ENCODE measurements around the gene HNRNPF. TPM values are rescaled to one million over a fixed set of nuclear protein-coding genes. Genes with fewer than 3 reads are reported as not detected.
A peak's percentile ranks its signal among the peaks of the same experiment; 100 is the strongest.

Gene HNRNPF
- polyA plus RNA-seq, 2 of the 4 experiments (the other 2 are of a cell fraction): 228 to 271 TPM

- Histone ChIP-seq H3K27ac (peak overlapping the region; percentile 82 to 91), H3K4me1 (peaks cover 56% of the 10 kb centered on the region), H3K4me2 (peak overlapping the region; percentile 62), H3K4me3 (no peak overlapping the region), H3K9me3 (no peaks in the 10 kb centered on the region)
- CTCF ChIA-PET: interaction anchor here (1.0 to 3.7 kb wide), 7 partner anchors 20 to 78 kb away, joined by 3 to 33 read pairs (median 3); no protein-coding TSS in a partner anchor
- TF ChIP-seq KDM1A (IDR thresholded peaks at IDR 0.05; ENCODE audit: low read depth): no peak
- TF ChIP-seq ZSCAN20 (CRISPR knock-in tag; IDR thresholded peaks at IDR 0.05): no peak
- TF ChIP-seq TP53 (CRISPR knock-in tag; IDR thresholded peaks at IDR 0.05): no peak
- no peak for TF ChIP-seq POLR2AphosphoS2 (conservative IDR thresholded peaks at IDR 0.05; ENCODE audit: low read length)
- no peak for TF ChIP-seq EP300 (IDR thresholded peaks at IDR 0.05)
- no peak for TF ChIP-seq EHF (CRISPR knock-in tag; IDR thresholded peaks at IDR 0.05)
- no peak for TF ChIP-seq FOSL2 (IDR thresholded peaks at IDR 0.05)
- no peak for TF ChIP-seq FOSL2 (CRISPR knock-in tag; IDR thresholded peaks at IDR 0.05)
- no peak for TF ChIP-seq PBX3 (IDR thresholded peaks at IDR 0.05)
- TF ChIP-seq ELK1 (IDR thresholded peaks at IDR 0.05; ENCODE audit: low read depth, low read length): no peak
- TF ChIP-seq CBX2 (IDR thresholded peaks at IDR 0.05; ENCODE audit: borderline replicate concordance, low read depth): no peak
- TF ChIP-seq HEYL (CRISPR knock-in tag; IDR thresholded peaks at IDR 0.05): no peak
- no peak for TF ChIP-seq RNF2 (IDR thresholded peaks at IDR 0.05; ENCODE audit: borderline replicate concordance, low read depth)
- POLR2A ChIA-PET: no interaction called here
- DNase-seq (ENCODE audit: low read depth in 1 of 2, low spot score in 1 of 2) (no peak), FAIRE-seq (no peak), ATAC-seq (0 out of 6 replicates have a peak, but pooled peaks of 1 of the 2 experiments have one; percentile 11)
- 40% methylated on average over 7 of the region's 8 CpGs for WGBS (ENCODE audit: missing lambda C conversion rate)
Observed at GRCh38 chr10:43344051-43344450, 64.9 kb downstream of the HNRNPF start.

- no peak overlapping the region for H3K4me3 ChIP-seq
- FAIRE-seq (no peak), ATAC-seq (no peak), DNase-seq (ENCODE audit: low read depth in 1 of 2, low spot score in 1 of 2) (no peak)
- no peak for TF ChIP-seq EP300 (IDR thresholded peaks at IDR 0.05)
- TF ChIP-seq RFX5 (IDR thresholded peaks at IDR 0.05): no peak
- no peak for TF ChIP-seq USF2 (IDR thresholded peaks at IDR 0.05)
- no peak for TF ChIP-seq CBX2 (IDR thresholded peaks at IDR 0.05; ENCODE audit: borderline replicate concordance, low read depth)
- no peak for TF ChIP-seq CTCF (IDR thresholded peaks at IDR 0.05)
- no peak for TF ChIP-seq GATA3 (IDR thresholded peaks at IDR 0.05; ENCODE audit: borderline replicate concordance)
- no peak for TF ChIP-seq MAFK (IDR thresholded peaks at IDR 0.05; ENCODE audit: partially characterized antibody)
- no peak for TF ChIP-seq TFCP2L1 (CRISPR knock-in tag; IDR thresholded peaks at IDR 0.05)
- TF ChIP-seq FOSL2 (IDR thresholded peaks at IDR 0.05): no peak
- no peak for TF ChIP-seq FOSL2 (CRISPR knock-in tag; IDR thresholded peaks at IDR 0.05)
- TF ChIP-seq ATOH8 (CRISPR knock-in tag; IDR thresholded peaks at IDR 0.05; ENCODE audit: low read depth): no peak
- no peak for TF ChIP-seq RARB (CRISPR knock-in tag; IDR thresholded peaks at IDR 0.05)
- TF ChIP-seq HEYL (CRISPR knock-in tag; IDR thresholded peaks at IDR 0.05): no peak
- no peak for TF ChIP-seq POLR2A (IDR thresholded peaks at IDR 0.05; ENCODE audit: low read length)
- no peak for TF ChIP-seq FOSB (CRISPR knock-in tag; IDR thresholded peaks at IDR 0.05)
- no peak for TF ChIP-seq KDM5A (IDR thresholded peaks at IDR 0.05)
- peaks cover 59% of the 10 kb centered on the region for H3K4me1 ChIP-seq
- 94% methylated on average over 13 of the region's 15 CpGs for WGBS (ENCODE audit: missing lambda C conversion rate)
- no peaks in the 10 kb centered on the region for H3K9me3 ChIP-seq
- H3K4me2 ChIP-seq: peak overlapping the region; percentile 62; the same call in 2 of the 3 replicates
- CTCF ChIA-PET: interaction anchor here (1.1 to 3.7 kb wide), 4 partner anchors 26 to 77 kb away, joined by 3 to 33 read pairs (median 6); no protein-coding TSS in a partner anchor
- POLR2A ChIA-PET: no interaction called here
- peak overlapping the region; percentile 82 to 91; a peak in 5 of 6 replicates for H3K27ac ChIP-seq
Observed at GRCh38 chr10:43343126-43343525, 65.9 kb downstream of the HNRNPF start.

All from A549 (cell line).